CD4-positive, alpha-beta T cell treated with Interleukin-4 for 4 hours (primary cell): Measurements from ENCODE around the gene HAUS5.
"Not testable (repeated sequence)": the region's sequence is repeated elsewhere in the genome, so short reads cannot be mapped to it uniquely, and the experiment has no call there.

Experiments used
- DNase-seq: peaks from one replicate; pipeline ENCODE4 v3.0.0-alpha.2; 2020

Gene HAUS5

DNA sequence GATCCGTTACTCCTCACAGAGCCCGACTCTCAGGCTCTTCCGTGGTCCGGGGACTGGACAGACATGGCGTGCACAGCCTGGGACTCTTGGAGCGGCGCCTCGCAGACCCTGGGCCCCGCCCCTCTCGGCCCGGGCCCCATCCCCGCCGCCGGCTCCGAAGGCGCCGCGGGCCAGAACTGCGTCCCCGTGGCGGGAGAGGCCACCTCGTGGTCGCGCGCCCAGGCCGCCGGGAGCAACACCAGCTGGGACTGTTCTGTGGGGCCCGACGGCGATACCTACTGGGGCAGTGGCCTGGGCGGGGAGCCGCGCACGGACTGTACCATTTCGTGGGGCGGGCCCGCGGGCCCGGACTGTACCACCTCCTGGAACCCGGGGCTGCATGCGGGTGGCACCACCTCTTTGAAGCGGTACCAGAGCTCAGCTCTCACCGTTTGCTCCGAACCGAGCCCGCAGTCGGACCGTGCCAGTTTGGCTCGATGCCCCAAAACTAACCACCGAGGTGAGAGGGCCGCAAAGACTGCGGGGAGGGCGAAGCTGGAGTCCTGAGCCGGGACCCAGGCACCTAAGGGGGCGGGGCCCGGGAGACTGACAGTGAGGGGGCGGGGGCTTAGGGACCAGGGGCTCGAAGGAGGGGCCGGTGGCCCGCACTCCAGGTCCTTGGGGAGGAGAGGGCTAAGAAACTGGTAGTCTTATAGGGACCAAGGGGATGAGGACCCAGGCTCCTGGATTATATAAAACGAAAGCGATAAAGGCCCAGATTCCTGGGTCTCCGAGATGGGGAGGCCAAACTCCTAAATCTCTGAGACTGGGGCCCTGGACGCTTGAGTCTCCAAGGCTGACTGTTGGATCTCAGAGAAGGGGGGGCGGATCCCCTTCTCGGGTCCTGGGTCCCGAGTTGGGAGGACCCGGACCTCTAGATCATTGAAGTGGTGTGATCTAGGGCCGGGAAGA, 31.0 kb downstream of the HAUS5 start:
- DNase-seq = peak; percentile 82

DNA sequence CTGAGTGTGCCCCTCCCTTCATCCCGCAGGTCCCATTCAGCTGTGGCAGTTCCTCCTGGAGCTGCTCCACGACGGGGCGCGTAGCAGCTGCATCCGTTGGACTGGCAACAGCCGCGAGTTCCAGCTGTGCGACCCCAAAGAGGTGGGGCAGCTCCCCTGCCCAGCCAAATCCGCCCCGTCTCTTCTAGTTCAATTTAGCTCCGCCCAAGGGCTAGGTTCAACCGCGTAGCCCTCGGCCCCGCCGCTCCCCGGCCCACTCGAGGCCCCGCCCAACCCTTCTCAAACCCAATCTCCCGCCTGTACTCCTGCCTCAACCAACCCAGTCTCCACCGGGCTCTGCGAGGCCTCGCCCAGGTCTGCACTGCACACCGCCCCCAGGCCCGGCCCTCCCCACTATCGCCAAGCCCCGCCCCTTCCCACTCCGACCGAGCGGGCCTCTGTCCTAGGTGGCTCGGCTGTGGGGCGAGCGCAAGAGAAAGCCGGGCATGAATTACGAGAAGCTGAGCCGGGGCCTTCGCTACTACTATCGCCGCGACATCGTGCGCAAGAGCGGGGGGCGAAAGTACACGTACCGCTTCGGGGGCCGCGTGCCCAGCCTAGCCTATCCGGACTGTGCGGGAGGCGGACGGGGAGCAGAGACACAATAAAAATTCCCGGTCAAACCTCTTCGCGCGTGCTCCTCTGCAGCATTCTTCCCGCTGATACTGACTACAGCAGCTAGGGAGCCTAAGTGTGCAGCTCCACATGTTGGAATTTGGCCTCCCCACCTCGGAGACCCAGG, 31.9 kb downstream of the HAUS5 start:
- peak; percentile 96 for DNase-seq

DNA sequence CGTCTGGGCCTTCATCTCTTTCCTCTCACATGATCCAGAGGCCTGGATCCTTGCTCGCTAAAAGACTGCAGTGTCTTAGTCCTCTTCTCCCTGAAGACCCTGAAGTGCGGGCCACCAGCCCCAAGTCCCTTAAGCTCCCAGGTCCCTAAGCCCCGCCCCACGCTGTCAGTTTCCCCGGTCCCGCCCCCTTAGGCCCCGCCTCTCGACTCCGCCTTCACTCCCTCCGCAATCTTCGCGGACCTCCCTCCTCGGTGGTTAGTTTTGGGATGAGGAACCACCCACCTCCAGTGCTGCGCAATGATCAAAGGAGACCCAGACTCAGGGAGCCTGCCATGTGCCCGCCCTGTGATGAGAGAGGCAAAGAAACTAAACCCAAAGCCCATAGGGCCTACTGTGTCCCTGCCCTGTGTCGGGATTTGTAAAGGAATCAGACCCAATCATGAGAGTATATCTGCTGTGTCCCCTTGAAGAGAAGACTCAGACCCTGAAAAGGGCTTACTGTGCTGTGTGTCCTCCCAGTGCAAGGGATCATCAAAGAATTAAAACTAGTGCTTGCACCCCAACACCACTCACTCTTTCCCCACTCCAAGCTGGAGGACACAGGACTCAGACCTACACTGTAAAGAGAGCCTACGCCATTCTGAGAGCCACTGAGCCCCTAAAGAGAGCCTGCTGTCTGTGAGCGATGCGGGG, 32.6 kb downstream of the HAUS5 start:
- peak; percentile 46 for DNase-seq

DNA sequence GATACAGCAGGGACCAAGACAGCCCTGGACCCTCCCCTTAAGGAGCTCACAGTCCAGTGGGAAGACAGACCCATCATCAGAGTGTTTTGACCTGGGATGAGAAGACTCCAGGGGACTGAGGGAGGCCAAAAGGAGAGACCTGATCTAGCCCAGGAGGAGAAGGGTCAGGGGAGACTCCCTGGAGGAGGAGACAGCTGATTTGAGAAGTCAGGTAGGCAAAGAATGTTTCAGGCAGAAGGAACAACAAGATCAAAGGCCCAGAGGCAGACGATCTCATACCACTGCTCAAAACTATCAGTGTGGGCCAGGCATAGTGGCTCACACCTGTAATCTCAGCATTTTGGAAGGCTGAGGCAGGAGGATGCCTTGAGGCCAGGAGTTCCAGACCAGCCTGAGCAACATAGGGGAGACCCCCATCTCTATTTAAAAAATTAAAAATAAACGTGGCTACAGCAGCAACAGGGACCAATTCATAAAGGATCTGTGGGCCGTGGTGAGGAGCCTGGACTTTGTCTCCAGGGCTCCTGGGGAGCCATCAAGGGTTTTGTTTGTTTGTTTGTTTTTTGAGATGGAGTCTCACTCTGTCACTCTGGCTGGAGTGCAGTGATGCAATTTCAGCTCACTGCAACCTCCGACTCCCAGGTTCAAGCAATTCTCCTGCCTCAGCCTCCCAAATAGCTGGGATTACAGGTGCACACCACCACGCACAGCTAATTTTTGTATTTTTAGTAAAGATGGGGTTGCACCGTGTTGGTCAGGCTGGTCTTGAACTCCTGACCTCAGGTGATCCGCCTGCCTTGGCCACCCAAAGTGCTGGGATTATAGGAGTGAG, 33.4 kb downstream of the HAUS5 start:
- DNase-seq = no peak

DNA sequence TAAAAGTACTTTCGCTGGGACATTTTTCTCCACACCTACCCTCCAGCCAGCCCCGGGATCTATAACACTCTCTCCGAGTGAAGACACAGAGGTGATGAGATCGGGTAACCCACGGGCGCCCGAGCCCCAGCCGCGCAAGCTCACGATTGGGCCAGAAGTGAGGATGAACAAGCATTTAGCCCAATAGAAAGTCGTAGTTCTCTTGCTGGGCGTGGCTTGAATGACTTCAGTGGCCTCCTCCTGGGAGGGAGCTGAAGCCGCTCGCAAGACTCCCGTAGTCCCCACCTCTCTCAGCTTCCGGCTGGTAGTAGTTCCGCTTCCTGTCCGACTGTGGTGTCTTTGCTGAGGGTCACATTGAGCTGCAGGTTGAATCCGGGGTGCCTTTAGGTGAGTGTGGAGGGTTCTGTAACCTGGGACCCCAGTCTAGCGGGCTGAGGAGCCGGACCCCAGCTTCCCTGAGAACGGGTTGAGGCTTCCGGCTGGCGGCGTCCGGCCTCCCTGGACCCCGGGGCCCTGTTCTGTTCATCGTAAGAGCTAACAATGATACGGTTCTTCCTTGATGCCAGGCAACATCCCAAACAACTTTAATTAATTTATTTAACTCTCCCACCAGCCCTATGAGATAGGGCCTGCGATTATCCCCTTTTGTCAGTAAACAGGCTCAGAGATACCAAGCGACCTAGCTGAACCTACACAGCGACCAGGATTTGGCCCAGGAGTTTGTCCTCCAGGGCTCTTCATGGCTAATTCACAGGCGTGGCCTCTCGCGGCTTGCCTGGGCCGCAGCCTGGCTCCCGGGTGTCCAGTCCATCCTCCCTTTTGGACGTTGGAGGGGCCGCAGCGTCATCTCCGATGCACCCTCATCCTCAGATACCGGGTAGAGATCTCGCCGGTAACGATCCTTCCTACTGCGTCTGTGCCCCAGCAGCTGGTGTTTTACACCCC, 35.8 kb downstream of the HAUS5 start, which contains the start of gene COX6B1:
TSS of gene COX6B1 (plus strand) at position 307 of the 945 bp plus-strand sequence. CDS start 2,921 bp downstream, outside the sequence.
- peak; percentile 96 for DNase-seq

DNA sequence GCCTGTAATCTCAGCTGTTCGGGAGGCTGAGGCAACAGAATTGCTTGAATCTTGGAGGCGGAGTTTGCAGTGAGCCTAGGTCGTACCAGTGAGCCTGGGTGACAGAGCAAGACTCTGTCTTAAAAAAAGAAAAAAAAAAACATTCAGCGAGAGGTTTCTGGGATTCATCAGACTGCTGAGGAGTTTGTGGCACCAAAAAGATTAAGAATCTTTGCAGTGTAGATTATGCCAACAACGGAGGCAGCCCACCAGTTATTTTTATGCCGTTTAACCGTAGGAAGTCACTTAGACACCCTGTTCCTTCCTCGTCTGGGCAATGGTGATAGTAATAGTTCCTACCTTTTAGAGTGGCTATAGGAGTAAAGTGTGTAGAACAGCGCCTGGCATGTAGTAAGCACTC, 38.0 kb downstream of the HAUS5 start:
- no peak for DNase-seq

DNA sequence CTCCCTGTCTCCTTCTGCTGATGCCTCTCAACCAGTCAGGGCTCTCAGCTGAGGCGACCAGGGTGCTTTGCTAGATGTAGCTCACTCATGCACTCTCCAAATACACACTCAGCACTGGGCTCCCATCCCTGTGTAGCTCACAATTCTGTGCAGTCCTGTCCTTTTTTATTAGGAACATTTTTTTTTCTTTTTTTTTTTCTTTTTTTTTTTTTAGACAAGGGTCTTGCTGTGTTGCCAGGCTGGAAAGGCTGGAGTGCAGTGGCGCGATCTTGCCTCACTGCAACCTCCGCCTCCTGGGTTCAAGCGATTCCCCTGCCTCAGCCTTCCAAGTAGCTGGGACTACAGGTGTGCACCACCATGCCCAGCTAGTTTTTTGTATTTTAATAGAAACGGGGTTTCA, 42.3 kb downstream of the HAUS5 start:
- not testable (repeated sequence) for DNase-seq

DNA sequence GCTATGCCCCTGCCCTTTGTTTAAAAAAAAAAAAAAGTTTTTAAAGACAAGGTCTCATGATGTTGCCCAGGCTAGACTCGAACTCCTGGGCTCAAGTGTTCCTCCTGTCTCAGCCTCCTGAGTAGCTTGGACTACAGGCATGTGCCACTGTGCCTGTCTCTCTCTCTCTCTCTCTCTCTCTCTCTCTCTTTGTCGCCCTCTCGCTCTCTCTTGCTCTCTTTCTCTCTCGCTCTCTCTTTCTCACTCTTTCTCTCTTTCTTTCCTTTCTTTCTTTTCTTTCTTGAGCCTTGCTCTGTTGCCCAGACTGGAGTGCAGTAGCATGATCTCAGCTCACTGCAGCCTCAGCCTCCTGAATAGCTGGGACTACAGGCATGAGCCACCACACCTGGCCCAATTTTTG, 43.1 kb downstream of the HAUS5 start:
- no peak for DNase-seq

DNA sequence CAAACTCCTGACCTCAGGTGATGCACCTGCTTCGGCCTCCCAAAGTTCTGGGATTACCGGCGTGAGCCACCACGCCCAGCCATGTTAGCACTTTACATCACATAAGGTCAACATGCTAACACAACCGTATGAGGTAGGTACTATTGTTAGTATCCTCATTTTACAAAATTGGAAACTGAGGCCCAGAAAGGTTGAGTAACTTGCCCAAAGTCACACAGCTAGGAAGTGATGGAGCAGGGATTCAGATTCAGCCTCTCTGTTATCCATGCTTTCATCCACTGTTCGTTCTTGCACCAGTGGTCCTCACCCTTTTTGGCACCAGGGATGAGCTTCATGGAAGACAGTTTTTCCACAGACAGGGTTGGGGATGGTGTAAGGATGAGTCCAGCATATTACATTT, 44.2 kb downstream of the HAUS5 start:
- no peak for DNase-seq

DNA sequence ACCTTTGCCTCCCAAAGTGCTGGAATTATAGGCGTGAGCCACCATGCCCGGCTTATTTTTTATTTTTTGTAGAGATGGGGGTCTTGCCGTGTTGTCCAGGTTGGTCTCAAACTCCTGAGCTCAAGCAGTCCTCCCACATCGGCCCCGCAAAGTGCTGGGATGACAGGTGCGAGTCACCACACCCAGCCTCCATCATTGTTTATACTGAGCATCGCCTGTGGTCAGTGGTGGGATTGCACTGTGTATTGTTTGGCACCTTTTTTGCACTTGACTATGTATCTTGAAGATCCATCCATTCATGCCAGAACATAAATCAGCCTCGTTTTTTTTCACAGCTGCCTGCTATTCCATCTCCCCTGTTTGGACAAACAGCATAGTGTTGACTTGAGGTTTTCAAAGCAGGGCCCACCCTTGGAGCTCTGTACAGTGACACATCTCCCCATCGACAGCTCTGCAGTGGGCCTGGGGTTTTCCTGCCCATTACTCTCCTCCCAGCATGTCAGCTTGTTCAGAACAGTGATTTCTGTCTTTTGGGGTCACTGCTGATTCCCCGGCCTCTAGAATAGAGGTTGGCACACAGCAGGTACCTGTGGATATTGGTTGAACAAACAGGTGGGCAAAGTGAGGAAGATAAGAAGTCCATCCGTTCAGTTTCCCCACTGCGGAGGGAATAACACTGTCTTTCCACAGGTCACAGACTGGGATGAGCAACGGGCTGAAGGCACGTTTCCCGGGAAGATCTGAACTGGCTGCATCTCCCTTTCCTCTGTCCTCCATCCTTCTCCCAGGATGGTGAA, 45.6 kb downstream of the HAUS5 start:
- no peak for DNase-seq

DNA sequence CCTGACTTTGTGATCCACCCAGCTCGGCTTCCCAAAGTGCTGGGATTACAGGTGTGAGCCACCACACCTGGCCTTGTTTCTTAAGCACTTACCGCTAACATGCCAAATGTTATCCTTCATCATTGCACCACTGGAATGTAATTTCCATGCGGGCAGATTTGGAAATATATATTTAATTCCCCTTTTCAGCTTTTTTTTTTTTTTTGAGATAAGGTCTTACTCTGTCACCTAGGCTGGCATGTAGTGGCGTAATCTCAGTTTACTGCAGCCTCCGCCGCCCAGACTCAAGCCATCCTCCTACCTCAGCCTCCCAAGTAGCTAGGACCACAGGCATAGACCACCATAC, 49.4 kb downstream of the HAUS5 start:
- DNase-seq = no peak

DNA sequence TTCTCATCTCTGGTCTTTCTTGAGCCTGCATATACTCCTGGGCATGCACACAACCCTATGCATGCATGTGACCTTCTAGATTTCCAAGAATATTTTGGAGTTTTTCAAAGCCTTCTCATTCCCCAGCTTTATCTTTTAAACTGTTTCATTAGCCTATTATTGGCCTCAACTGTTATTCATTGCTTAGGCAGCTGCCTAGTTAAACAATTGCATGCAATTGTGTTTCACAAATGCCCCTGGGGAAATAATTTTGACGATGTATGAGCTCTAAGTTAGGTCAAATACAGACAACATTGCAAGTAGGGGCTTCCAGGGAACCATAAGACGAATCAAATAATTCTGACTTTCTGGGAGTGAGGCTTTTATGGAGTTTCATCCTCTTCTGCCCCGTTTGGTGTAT, 51.4 kb downstream of the HAUS5 start:
- DNase-seq = no peak

DNA sequence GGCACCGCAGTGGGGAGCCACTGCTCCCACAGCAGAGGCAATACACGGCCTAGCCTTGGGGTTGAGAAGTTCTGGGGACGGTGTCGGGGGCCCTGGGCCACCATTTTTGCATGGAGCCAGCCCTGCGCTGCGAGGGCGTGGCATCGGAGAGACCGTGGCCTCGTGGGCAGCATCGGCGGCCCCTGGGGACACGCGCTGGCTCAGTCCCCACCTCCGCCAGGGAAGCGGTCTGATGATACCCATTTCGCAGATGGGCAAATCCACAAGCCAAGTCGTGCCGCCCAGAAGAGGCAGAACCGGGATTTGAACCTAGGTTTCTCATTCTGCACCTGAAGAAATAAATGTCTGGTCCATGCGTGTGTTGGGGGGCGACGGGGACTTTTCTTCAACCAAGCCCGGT, 52.6 kb downstream of the HAUS5 start:
- no peak for DNase-seq

DNA sequence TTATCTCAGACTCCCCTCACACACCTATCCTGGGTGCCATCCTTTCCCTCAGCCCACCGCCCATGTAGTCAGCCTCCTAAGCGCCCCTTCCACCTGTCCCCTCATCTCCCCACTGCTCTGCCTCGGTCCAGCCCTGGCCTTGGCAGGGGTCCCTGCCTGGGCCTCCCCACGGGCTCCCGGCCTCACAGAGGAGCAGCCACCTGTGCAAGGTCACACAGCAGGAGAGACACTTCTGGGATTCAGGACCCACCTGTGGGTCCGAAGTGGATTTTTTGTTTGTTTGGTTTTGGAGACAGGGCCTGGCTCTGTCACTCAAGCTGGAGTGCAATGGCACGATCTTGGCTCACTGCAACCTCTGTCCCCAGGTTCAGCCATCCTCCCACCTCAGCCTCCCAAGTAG, 53.1 kb downstream of the HAUS5 start:
- no peak for DNase-seq

DNA sequence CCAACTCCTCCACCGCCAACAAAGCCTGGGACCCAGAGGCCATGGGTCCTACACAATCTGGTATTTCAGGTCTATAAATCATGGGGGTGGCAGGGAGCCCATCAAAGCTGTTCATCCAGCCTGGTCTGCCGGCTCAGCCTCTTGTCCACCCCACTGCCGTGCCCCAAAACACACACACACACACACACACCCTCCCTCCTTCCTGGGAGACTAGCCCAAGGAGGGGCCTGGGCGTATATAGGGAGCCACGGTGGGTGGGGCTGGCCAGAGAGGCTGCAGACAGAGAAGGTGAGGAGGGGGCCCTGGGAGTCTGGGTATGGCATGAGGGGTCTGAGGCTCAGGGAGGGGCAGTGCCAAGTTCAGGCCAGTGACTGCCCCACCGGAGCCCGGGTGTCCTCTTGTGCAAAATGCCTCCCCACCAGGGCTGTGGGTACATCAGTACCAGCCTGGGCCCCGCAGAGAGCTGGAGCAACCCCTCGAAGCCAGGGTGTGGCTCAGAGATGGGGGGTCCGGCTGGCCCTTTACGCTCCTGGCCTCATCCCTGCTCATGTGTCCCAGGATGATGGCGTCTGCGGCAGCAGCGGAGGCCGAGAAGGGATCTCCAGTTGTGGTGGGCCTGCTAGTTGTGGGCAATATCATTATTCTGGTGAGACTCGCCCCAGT, 53.8 kb downstream of the HAUS5 start, which contains the start of gene UPK1A:
TSS of gene UPK1A (plus strand) at position 267 of the 663 bp plus-strand sequence. CDS start at position 563, 296 bp downstream.
- DNase-seq = no peak

DNA sequence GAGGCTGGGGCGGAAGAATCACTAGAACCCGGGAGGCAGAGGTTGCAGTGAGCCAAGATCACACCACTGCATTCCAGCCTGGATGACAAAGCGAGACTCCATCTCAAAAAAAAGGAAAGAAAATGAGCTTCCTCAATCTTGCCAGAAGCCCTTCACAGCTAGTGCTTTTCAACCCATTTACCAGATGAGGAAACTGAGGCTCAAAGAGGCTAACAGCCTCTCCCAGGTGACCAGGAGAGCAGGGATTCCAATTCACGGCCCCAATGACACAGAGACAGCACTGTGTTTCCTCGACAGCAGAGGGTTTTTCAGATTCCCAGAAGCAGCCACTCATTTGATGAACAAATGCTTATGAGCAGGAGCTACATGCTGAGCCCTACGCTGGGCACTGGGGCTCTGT, 57.0 kb downstream of the HAUS5 start:
- no peak for DNase-seq

DNA sequence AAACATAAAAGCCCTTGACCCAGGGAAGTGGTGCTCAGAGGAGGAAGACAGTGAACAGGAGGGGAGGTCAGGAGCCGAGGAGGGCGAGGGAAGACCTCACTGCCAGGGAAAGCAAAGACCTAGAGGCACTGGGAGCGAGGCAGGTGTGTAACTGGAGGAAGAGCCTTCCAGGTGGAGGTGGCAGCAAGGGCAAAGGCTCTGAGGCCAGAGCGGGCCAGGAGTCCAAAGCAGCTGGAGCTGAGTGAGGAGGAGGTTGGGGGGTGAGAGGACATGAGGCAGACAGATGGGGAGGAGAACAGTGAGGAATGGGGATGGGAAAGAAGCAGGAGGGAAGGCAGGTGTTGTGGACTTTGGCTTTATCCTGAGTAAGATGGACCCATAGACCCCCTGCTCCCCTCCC, 57.4 kb downstream of the HAUS5 start:
- DNase-seq = no peak

DNA sequence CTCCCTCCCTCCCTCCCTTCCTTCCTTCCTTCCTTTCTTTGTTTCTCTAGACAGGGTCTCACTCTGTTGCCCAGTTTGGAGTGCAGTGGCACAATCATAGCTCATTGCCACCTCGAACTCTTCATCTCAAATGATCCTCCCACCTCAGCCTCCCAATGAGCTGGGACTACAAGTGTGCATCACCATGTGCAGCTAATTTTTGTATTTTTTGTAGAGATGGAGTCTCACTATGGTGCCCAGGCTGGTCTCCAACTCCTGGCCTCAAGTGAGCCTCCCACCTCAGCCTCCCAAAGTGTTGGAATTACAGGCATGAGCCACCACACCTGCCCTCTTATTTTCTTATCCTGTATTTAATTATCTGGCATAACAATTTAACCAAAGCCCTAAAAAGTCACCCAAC, 58.2 kb downstream of the HAUS5 start:
- DNase-seq = no peak

DNA sequence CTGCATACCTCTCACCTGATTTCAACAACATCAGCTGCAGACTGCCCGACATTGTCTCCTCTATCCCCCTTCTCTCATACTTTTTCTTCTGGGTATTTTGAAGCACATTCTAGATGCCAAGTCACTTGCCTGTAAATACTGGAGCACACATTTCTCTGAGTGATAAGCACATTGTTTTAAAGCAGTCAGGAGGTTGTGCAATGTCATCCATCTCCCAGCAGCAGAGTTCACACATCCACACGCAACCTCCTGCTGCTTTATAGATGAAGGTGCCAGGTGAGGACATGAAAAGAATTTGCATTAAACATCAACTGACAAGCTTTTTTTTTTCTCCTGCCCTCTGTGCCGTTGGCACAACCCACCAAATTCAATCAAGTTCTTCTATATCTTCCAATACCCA, 59.3 kb downstream of the HAUS5 start:
- DNase-seq = no peak
